H1 (cell line): ENCODE measurements around the gene DOK7. TPM values are rescaled to one million over a fixed set of nuclear protein-coding genes. Genes with fewer than 3 reads are reported as not detected.
"Not testable (repeated sequence)": the region's sequence is repeated elsewhere in the genome, so short reads cannot be mapped to it uniquely, and the experiment has no call there.

Experiments
- CTCF ChIA-PET: fragments of 300-600 bp; sonication (Branson Sonifier 250); formaldehyde crosslinking; loops from one replicate; lab custom pipeline; 2021; ENCODE audit not compliant: partially characterized antibody; lab: Charles Lee
- POLR2A ChIA-PET: fragments of 300-600 bp; sonication (Branson Sonifier 250); formaldehyde crosslinking; loops from one replicate; lab custom pipeline; 2021; ENCODE audit warnings: inconsistent platforms; ENCODE audit not compliant: partially characterized antibody; lab: Charles Lee
- DNase-seq, 2 experiments: peaks; one replicate each; pipeline versions ENCODE4 v3.0.0 to v3.0.0-alpha.2; 2010 to 2022; ENCODE audit warnings: low spot score in 2 of 2, low read depth in 1 of 2, mixed read lengths in 1 of 2
- FAIRE-seq: peaks from 2 replicates; lab custom pipeline; 2011; peaks lifted over from hg19 to GRCh38; lab: Jason Lieb, UNC
- H2AFZ ChIP-seq: 2 replicates; pipeline ENCODE4 v1.8.1; 2012; ENCODE audit warnings: low read length, inconsistent platforms
- H2AK5ac ChIP-seq: 2 replicates; pipeline ENCODE4 v1.6.1; 2013; ENCODE audit warnings: low read depth, low read length
- H2BK120ac ChIP-seq: replicated peaks from 2 replicates; pipeline ENCODE3; 2013; ENCODE audit warnings: low read depth, low read length, inconsistent platforms
- H2BK12ac ChIP-seq: 2 replicates; pipeline ENCODE4 v1.6.1; 2013; ENCODE audit warnings: low read depth, low read length
- H2BK15ac ChIP-seq: 2 replicates; pipeline ENCODE4 v1.6.1; 2013; ENCODE audit warnings: low read length
- H2BK20ac ChIP-seq: 2 replicates; pipeline ENCODE4 v1.6.1; 2013; ENCODE audit warnings: low read length
- H2BK5ac ChIP-seq: 2 replicates; pipeline ENCODE4 v1.6.1; 2013; ENCODE audit warnings: low read depth, low read length
- H3K14ac ChIP-seq: 2 replicates; pipeline ENCODE4 v1.6.1; 2013; ENCODE audit warnings: inconsistent platforms; ENCODE audit not compliant: insufficient read length
- H3K18ac ChIP-seq: 2 replicates; pipeline ENCODE4 v1.6.1; 2013; ENCODE audit warnings: low read length; ENCODE audit errors: extremely low read depth
- H3K23ac ChIP-seq: 2 replicates; pipeline ENCODE4 v1.6.1; 2013; ENCODE audit warnings: inconsistent platforms; ENCODE audit not compliant: insufficient read length
- H3K23me2 ChIP-seq: 2 replicates; pipeline ENCODE4 v1.6.1; 2013; ENCODE audit warnings: low read depth, low read length
- H3K27ac ChIP-seq: 2 replicates; pipeline ENCODE4 v1.6.1; 2011; ENCODE audit warnings: low read depth, low read length, inconsistent platforms
- H3K27me3 ChIP-seq, 4 experiments: replicated peaks in 1 of 4; 1 replicate in 1 of 4; 2 replicates in 3 of 4; pipeline versions ENCODE4 v1.6.1 to v1.8.1; 2011 to 2013; ENCODE audit warnings: low read length in 3 of 4, mild to moderate bottlenecking in 3 of 4, inconsistent platforms in 2 of 4, mixed read lengths in 2 of 4, moderate library complexity in 1 of 4; ENCODE audit not compliant: control insufficient read depth in 3 of 4, insufficient read depth in 3 of 4; ENCODE audit errors: extremely low read depth in 1 of 4
- H3K36me3 ChIP-seq, 4 experiments: 2 replicates each; pipeline versions ENCODE4 v1.6.1 to v1.8.1; 2011 to 2013; ENCODE audit warnings: mild to moderate bottlenecking in 4 of 4, low read length in 3 of 4, moderate library complexity in 2 of 4, control low read depth in 1 of 4, inconsistent platforms in 1 of 4; ENCODE audit not compliant: insufficient read depth in 4 of 4, control insufficient read depth in 2 of 4
- H3K4ac ChIP-seq: replicated peaks from 2 replicates; pipeline ENCODE3; 2013; ENCODE audit warnings: low read length, low read depth, mixed read lengths, inconsistent platforms; ENCODE audit not compliant: insufficient read length
- H3K4me1 ChIP-seq, 4 experiments: replicated peaks in 1 of 4; 1 replicate in 1 of 4; 2 replicates in 3 of 4; pipeline versions ENCODE4 v1.6.1 to v1.8.1; 2011 to 2013; ENCODE audit warnings: low read length in 3 of 4, inconsistent platforms in 2 of 4, mixed read lengths in 1 of 4; ENCODE audit not compliant: insufficient read depth in 4 of 4, control insufficient read depth in 3 of 4
- H3K4me2 ChIP-seq, 2 experiments: 2 replicates each; pipeline versions ENCODE4 v1.6.1 to v1.8.1; 2011 to 2013; ENCODE audit warnings: low read depth in 2 of 2, low read length in 2 of 2, control low read depth in 1 of 2, inconsistent platforms in 1 of 2, mild to moderate bottlenecking in 1 of 2; ENCODE audit not compliant: insufficient read depth in 1 of 2
- H3K4me3 ChIP-seq, 4 experiments: fragments of 200-600, 300-600 bp in 1 of 4; sonication (generic), shearing (Covaris generic), sonication (Bioruptor Twin) in 1 of 4; 2 replicates each; pipeline versions ENCODE4 v1.5.1 to v1.8.1; 2011 to 2016; ENCODE audit warnings: low read length in 4 of 4, low read depth in 3 of 4, control low read depth in 2 of 4, inconsistent platforms in 2 of 4, mild to moderate bottlenecking in 2 of 4, mixed read lengths in 1 of 4, moderate library complexity in 1 of 4; ENCODE audit not compliant: insufficient read depth in 2 of 4; ENCODE audit errors: extremely low read depth in 1 of 4
- H3K56ac ChIP-seq: replicated peaks from 2 replicates; pipeline ENCODE3; 2013; ENCODE audit warnings: low read depth, mild to moderate bottlenecking, mixed read lengths, low read length, inconsistent platforms; ENCODE audit not compliant: insufficient read length
- H3K79me1 ChIP-seq: 2 replicates; pipeline ENCODE4 v1.6.1; 2013; ENCODE audit warnings: low read depth, low read length, control low read depth
- H3K79me2 ChIP-seq, 2 experiments: 2 replicates each; pipeline versions ENCODE4 v1.6.1 to v1.8.1; 2012 to 2013; ENCODE audit warnings: low read length in 2 of 2, mild to moderate bottlenecking in 2 of 2, inconsistent platforms in 1 of 2; ENCODE audit not compliant: insufficient read depth in 2 of 2, control insufficient read depth in 1 of 2
- H3K9ac ChIP-seq, 4 experiments: replicated peaks in 1 of 4; 1 replicate in 1 of 4; 2 replicates in 3 of 4; pipeline versions ENCODE4 v1.6.1 to v1.8.1; 2011 to 2013; ENCODE audit warnings: low read depth in 3 of 4, low read length in 3 of 4, control low read depth in 2 of 4, mild to moderate bottlenecking in 2 of 4, moderate library complexity in 2 of 4, inconsistent platforms in 1 of 4; ENCODE audit errors: extremely low read depth in 1 of 4
- H3K9me3 ChIP-seq, 2 experiments: 2 replicates each; pipeline versions ENCODE4 v1.6.1 to v1.8.1; 2012 to 2013; ENCODE audit warnings: mild to moderate bottlenecking in 2 of 2, moderate library complexity in 2 of 2, control low read depth in 1 of 2, inconsistent platforms in 1 of 2, low read depth in 1 of 2, low read length in 1 of 2, mixed read lengths in 1 of 2; ENCODE audit not compliant: insufficient read depth in 2 of 2
- H4K20me1 ChIP-seq, 2 experiments: replicated peaks in 1 of 2; 2 replicates each; pipeline versions ENCODE3 to v1.8.1; 2011 to 2013; ENCODE audit warnings: inconsistent platforms in 2 of 2, low read length in 2 of 2, mild to moderate bottlenecking in 1 of 2; ENCODE audit not compliant: insufficient read depth in 2 of 2, control insufficient read depth in 1 of 2
- H4K5ac ChIP-seq: 2 replicates; pipeline ENCODE4 v1.6.1; 2013; ENCODE audit warnings: low read length, low read depth, mixed read lengths, inconsistent platforms; ENCODE audit not compliant: insufficient read length
- H4K8ac ChIP-seq: 2 replicates; pipeline ENCODE4 v1.8.0; 2013; ENCODE audit warnings: mild to moderate bottlenecking, moderate library complexity, low read length, inconsistent platforms; ENCODE audit not compliant: insufficient read depth; ENCODE audit errors: extremely low read depth
- H4K91ac ChIP-seq: replicated peaks from 2 replicates; pipeline ENCODE3; 2013; ENCODE audit warnings: low read length, mixed read lengths, inconsistent platforms; ENCODE audit not compliant: insufficient read length
- WGBS, 2 experiments: shearing (Covaris generic) in 1 of 2; methylation state at CpG; one replicate each; pipeline versions ENCODE4 v1.1.6 to v1.1.7; 2013 to 2015; ENCODE audit warnings: low lambda C conversion rate in 2 of 2, mixed read lengths in 2 of 2, inconsistent platforms in 1 of 2, low coverage in 1 of 2, missing lambda C conversion rate in 1 of 2; ENCODE audit not compliant: insufficient replicate concordance in 2 of 2, insufficient coverage in 1 of 2, insufficient read length in 1 of 2; ENCODE audit errors: extremely low coverage in 1 of 2, missing lambda C conversion rate in 1 of 2; 5-methylcytosine and 5-hydroxymethylcytosine counted together
- polyA plus RNA-seq, 7 experiments: library from polyadenylated mRNA; depleted of rRNA in 3 of 7; stranded (reverse) in 5 of 7; unstranded in 2 of 7; fragments of >200 nt in 5 of 7; fragments of 200-250 nt in 2 of 7; gene quantifications; 1 replicate in 5 of 7; 2 replicates in 1 of 7; 4 replicates in 1 of 7; pipeline versions ENCODE4 v1.2.1 to v1.2.3, GENCODE V29; 2011 to 2013; ENCODE audit warnings: missing spikeins in 2 of 7, mixed read lengths in 2 of 7
- total RNA-seq: library from RNA; stranded (reverse); fragmentation: NEBNext Ultra II Directional; extraction: Animal tissue kit (Norgen Biotek cat#: 25700); gene quantifications from 2 replicates; pipeline ENCODE4 v1.2.1, GENCODE V29; 2021

Gene DOK7
- total and polyA plus RNA-seq, 2 of the 8 experiments (the other 6 are each of a cell fraction or from before 2014, with no cell fraction given): 0.32 TPM; not detected in 1

GRCh38 chr4:3459156-3459555 is 4.0 kb upstream of the DOK7 start:
- H2BK12ac ChIP-seq, H2BK20ac ChIP-seq, H4K20me1 ChIP-seq, H2BK120ac ChIP-seq, H2BK5ac ChIP-seq, H3K4me2 ChIP-seq, H4K91ac ChIP-seq, H3K23ac ChIP-seq, H2AFZ ChIP-seq, H3K4ac ChIP-seq, H3K27ac ChIP-seq, H4K5ac ChIP-seq, H3K4me3 ChIP-seq, H3K4me1 ChIP-seq, H3K23me2 ChIP-seq, H3K56ac ChIP-seq, H3K36me3 ChIP-seq, H3K9me3 ChIP-seq, H3K79me1 ChIP-seq, H3K79me2 ChIP-seq, H2AK5ac ChIP-seq, H3K14ac ChIP-seq, H4K8ac ChIP-seq, H3K9ac ChIP-seq, H2BK15ac ChIP-seq, H3K18ac ChIP-seq, POLR2A ChIA-PET, FAIRE-seq, DNase-seq: not testable (repeated sequence)
- 84% methylated on average over 5 of the region's 5 CpGs; no CpG with 5 or more reads in 1 of the 2 experiments for WGBS, 2 experiments
- peaks cover 6 to 46% (median 25%) of the 10 kb centered on the region in 4 experiments for H3K27me3 ChIP-seq
- CTCF ChIA-PET: interaction anchor here (1.0 to 2.5 kb wide), 4 partner anchors 12 to 88 kb away, joined by 3 to 9 read pairs (median 4); no protein-coding TSS in a partner anchor
